Daoy (cell line): Measurements from ENCODE around the gene ATF4. TPM values are rescaled to one million over a fixed set of nuclear protein-coding genes. Genes with fewer than 3 reads are reported as not detected.
A peak's percentile ranks its signal among the peaks of the same experiment; 100 is the strongest.

Experiments used
- DNase-seq: peaks from one replicate; pipeline ENCODE4 v3.0.0-alpha.2; 2015; ENCODE audit warnings: low read depth
- total RNA-seq: library from RNA; depleted of rRNA; stranded (reverse); fragments of >200 nt; shearing (Covaris generic); gene quantifications from 2 replicates; pipeline ENCODE4 v1.2.3, GENCODE V29; 2014

The ATF4 gene
- total RNA-seq, 1 experiment from 2014 or later, result 241 TPM

GRCh38 chr22:39528080-39528661 lies 7.8 kb downstream of the ATF4 start:
- no peak for DNase-seq

GRCh38 chr22:39528681-39529486 lies 8.5 kb downstream of the ATF4 start:
- DNase-seq, result peak; percentile 92

GRCh38 chr22:39529487-39529851 lies 9.1 kb downstream of the ATF4 start:
- DNase-seq, result no peak

- no peak for DNase-seq
These were observed 9.8 kb downstream of the ATF4 start for GRCh38 chr22:39530116-39530515.

- DNase-seq, result no peak
These were observed 10.4 kb downstream of the ATF4 start for GRCh38 chr22:39530692-39531331.

- peak; percentile 99 for DNase-seq
These were observed 12.1 kb downstream of the ATF4 start, which contains the start of gene RPS19BP1 for GRCh38 chr22:39532215-39533073. TSS of gene RPS19BP1 (minus strand) at chr22:39532748. CDS start at chr22:39532738, 10 bp downstream.

- no peak for DNase-seq
These were observed 13.7 kb downstream of the ATF4 start for GRCh38 chr22:39534092-39534506.

- peak; percentile 74 for DNase-seq
These were observed 14.4 kb downstream of the ATF4 start for GRCh38 chr22:39534591-39535356.

- DNase-seq, result no peak
These were observed 15.0 kb downstream of the ATF4 start for GRCh38 chr22:39535357-39535725.

- DNase-seq, result no peak
These were observed 15.6 kb downstream of the ATF4 start for GRCh38 chr22:39535831-39536449.

GRCh38 chr22:39536711-39537110 lies 16.3 kb downstream of the ATF4 start:
- DNase-seq, result no peak

GRCh38 chr22:39537975-39538374 lies 17.6 kb downstream of the ATF4 start:
- DNase-seq, result no peak

GRCh38 chr22:39543095-39543494 lies 22.7 kb downstream of the ATF4 start:
- DNase-seq, result peak; percentile 53

- peak; percentile 80 for DNase-seq
These were observed 25.3 kb downstream of the ATF4 start for GRCh38 chr22:39545386-39546365.

GRCh38 chr22:39546889-39547586 lies 26.7 kb downstream of the ATF4 start:
- DNase-seq, result peak; percentile 48

- no peak for DNase-seq
These were observed 27.2 kb downstream of the ATF4 start for GRCh38 chr22:39547587-39547947.

GRCh38 chr22:39553429-39553828 lies 33.1 kb downstream of the ATF4 start:
- no peak for DNase-seq

- DNase-seq, result no peak
These were observed 33.8 kb downstream of the ATF4 start for GRCh38 chr22:39554151-39554550.
